Endothelial cell of umbilical vein (primary cell): ENCODE measurements around the gene AKR7A3.
"Not testable (repeated sequence)": the region's sequence is repeated elsewhere in the genome, so short reads cannot be mapped to it uniquely, and the experiment has no call there.

Experiments used
- EZH2 ChIP-seq: IDR thresholded peaks from 2 replicates; pipeline ENCODE4 v1.6.1; 2012; ENCODE audit warnings: borderline replicate concordance, low read depth, mild to moderate bottlenecking, moderate library complexity, low read length, inconsistent platforms; ENCODE audit not compliant: severe bottlenecking
- FOS ChIP-seq: IDR thresholded peaks from 2 replicates; pipeline ENCODE4 v1.6.1; 2011; ENCODE audit warnings: mild to moderate bottlenecking, low read length, moderate library complexity, borderline replicate concordance; ENCODE audit not compliant: insufficient read depth
- GATA2 ChIP-seq: IDR thresholded peaks from 2 replicates; pipeline ENCODE4 v1.7.0; 2011; ENCODE audit warnings: low read depth, mild to moderate bottlenecking, moderate library complexity, mixed read lengths, low read length; ENCODE audit not compliant: insufficient read length, insufficient read depth
- MYC ChIP-seq: IDR thresholded peaks from one replicate; pipeline ENCODE4 v1.6.1; 2011; ENCODE audit warnings: mild to moderate bottlenecking, low read depth, low read length
- POLR2A ChIP-seq: IDR thresholded peaks from 2 replicates; pipeline ENCODE4 v1.6.1; 2012; ENCODE audit warnings: low read depth, mild to moderate bottlenecking, control low read depth, low read length
- POLR2AphosphoS5 ChIP-seq: IDR thresholded peaks from 2 replicates; pipeline ENCODE4 v1.6.1; 2012; ENCODE audit warnings: low read depth, mild to moderate bottlenecking, control low read depth, low read length, moderate library complexity; ENCODE audit not compliant: insufficient read depth
- TF ChIP-seq, protein P1 (sequence below), 2 donors: IDR thresholded peaks; 1 replicate in 1 of 2; 2 replicates in 1 of 2; pipeline ENCODE4 v1.5.1; 2011; ENCODE audit warnings: low read length in 2 of 2, mild to moderate bottlenecking in 2 of 2, moderate library complexity in 2 of 2, control low read depth in 1 of 2, inconsistent platforms in 1 of 2, low read depth in 1 of 2; ENCODE audit not compliant: insufficient read depth in 1 of 2; ENCODE audit errors: extremely low read depth in 1 of 2
- TF ChIP-seq, protein P2 (sequence below): IDR thresholded peaks from 2 replicates; pipeline ENCODE4 v1.6.1; 2011; ENCODE audit not compliant: insufficient read depth, insufficient read length

DNA sequence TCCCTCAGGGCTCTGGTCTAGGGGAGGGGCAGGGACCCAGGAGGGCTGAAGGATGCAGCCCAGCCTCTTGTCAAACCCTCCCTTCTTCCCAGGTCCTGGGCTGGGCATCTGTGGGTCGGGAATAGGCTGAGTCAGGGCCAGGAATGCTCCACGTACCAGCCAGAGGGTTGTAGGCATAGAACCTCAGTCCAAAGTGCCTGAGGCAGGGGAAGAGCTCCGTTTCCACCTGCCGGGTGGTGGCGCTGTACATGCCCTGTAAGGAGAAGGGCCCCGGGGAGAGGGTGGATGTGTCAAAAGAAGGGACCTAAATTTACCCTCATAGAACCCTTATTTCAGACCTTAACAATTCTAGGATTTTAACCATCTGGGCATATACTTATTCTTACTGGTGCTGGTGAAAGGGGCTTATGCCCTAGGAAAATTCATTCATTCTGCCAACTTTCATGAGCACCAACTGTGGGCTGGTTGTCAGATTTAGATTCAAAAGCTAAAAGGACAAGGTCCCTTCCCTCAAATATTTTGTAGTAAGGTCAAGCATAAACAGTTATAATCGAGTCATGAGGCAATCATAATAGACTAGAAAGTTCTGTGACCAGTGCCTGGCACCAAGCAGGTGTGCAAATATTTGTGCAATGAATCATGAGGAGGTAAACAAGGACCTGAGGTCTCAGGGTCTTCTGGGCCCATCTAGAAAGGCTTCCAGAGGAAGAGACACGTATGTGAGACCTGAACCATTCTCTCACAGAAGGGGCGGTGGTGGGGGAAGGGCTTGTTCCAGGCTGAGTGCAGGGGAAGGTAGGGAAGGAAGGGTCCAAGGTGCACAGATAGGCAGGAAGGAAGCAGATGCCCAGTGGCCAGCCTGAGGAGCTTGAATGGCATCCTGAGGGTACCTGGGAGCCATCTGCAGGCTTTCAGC is 18.9 kb downstream of the AKR7A3 start:
- not testable (repeated sequence) for TF ChIP-seq POLR2AphosphoS5, GATA2, EZH2, POLR2A, FOS, MYC
- TF ChIP-seq, protein P1, sequence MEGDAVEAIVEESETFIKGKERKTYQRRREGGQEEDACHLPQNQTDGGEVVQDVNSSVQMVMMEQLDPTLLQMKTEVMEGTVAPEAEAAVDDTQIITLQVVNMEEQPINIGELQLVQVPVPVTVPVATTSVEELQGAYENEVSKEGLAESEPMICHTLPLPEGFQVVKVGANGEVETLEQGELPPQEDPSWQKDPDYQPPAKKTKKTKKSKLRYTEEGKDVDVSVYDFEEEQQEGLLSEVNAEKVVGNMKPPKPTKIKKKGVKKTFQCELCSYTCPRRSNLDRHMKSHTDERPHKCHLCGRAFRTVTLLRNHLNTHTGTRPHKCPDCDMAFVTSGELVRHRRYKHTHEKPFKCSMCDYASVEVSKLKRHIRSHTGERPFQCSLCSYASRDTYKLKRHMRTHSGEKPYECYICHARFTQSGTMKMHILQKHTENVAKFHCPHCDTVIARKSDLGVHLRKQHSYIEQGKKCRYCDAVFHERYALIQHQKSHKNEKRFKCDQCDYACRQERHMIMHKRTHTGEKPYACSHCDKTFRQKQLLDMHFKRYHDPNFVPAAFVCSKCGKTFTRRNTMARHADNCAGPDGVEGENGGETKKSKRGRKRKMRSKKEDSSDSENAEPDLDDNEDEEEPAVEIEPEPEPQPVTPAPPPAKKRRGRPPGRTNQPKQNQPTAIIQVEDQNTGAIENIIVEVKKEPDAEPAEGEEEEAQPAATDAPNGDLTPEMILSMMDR (IDR thresholded peaks at IDR 0.05; ENCODE audit: extremely low read depth in 1 of 2, insufficient read depth in 1 of 2, low read depth in 1 of 2, low read length in 2 of 2): not testable (repeated sequence)
- TF ChIP-seq, protein P2, sequence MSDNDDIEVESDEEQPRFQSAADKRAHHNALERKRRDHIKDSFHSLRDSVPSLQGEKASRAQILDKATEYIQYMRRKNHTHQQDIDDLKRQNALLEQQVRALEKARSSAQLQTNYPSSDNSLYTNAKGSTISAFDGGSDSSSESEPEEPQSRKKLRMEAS: not testable (repeated sequence)
